HepG2 (cell line): ENCODE measurements around the gene SMPD3. TPM values are rescaled to one million over a fixed set of nuclear protein-coding genes. Genes with fewer than 3 reads are reported as not detected.

ENCODE experiments used
- DNMT3B ChIP-seq: conservative IDR thresholded peaks from 2 replicates; pipeline ENCODE4 v1.6.1; 2016; ENCODE audit warnings: missing biosample characterization, control low read depth
- GPBP1L1 ChIP-seq: sonication (generic); formaldehyde crosslinking; IDR thresholded peaks from 2 replicates; pipeline ENCODE4 v1.5.0; 2020; ENCODE audit warnings: mild to moderate bottlenecking, missing genetic modification reagents
- KDM2A ChIP-seq: sonication (generic); formaldehyde crosslinking; IDR thresholded peaks from 2 replicates; pipeline ENCODE4 v1.4.0; 2020; ENCODE audit warnings: low read depth, missing genetic modification reagents, borderline replicate concordance
- NFE2L2 ChIP-seq: fragments of 150-350 bp; IDR thresholded peaks from 2 replicates; pipeline ENCODE4 v1.6.1; 2014; ENCODE audit warnings: low read length
- PHB2 ChIP-seq: fragments of 450-650 bp; IDR thresholded peaks from 2 replicates; pipeline ENCODE4 v1.6.1; 2018; ENCODE audit not compliant: partially characterized antibody
- SMAD9 ChIP-seq: sonication (generic); formaldehyde crosslinking; IDR thresholded peaks from 2 replicates; pipeline ENCODE4 v1.5.1; 2020; ENCODE audit warnings: mild to moderate bottlenecking, missing genetic modification reagents
- TRIM22 ChIP-seq: fragments of 450-650 bp; IDR thresholded peaks from 2 replicates; pipeline ENCODE4 v1.6.1; 2017
- ZBTB1 ChIP-seq: sonication (generic); formaldehyde crosslinking; IDR thresholded peaks from 2 replicates; pipeline ENCODE4 v1.4.0; 2020; ENCODE audit warnings: missing genetic modification reagents, borderline replicate concordance
- ZKSCAN5 ChIP-seq: sonication (generic); formaldehyde crosslinking; IDR thresholded peaks from 2 replicates; pipeline ENCODE4 v1.5.1; 2020; ENCODE audit warnings: mild to moderate bottlenecking, missing genetic modification reagents
- polyA plus RNA-seq, 8 experiments: library from polyadenylated mRNA; depleted of rRNA in 3 of 8; stranded (reverse) in 7 of 8; unstranded in 1 of 8; fragments of >200 nt; fragmentation: Illumina TruSeq in 4 of 8; extraction: Trizol in 4 of 8; gene quantifications; 2 replicates each; pipeline versions ENCODE4 v1.2.1 to v1.2.3, GENCODE V29; 2011 to 2016; ENCODE audit warnings: low read depth in 4 of 8, missing spikeins in 1 of 8, mixed read lengths in 1 of 8; ENCODE audit not compliant: insufficient read depth in 1 of 8
- total RNA-seq, 5 experiments: library from RNA; depleted of rRNA; stranded (reverse); fragments of >200 nt; fragmentation: Illumina TruSeq; extraction: Trizol; gene quantifications; 2 replicates each; pipeline ENCODE4 v1.2.3, GENCODE V29; 2016; ENCODE audit warnings: low read depth in 1 of 5
- TF ChIP-seq, protein P1 (sequence below): sonication (generic); formaldehyde crosslinking; IDR thresholded peaks from 2 replicates; pipeline ENCODE4 v1.4.0; 2020; ENCODE audit warnings: missing genetic modification reagents, mild to moderate bottlenecking, borderline replicate concordance
- TF ChIP-seq, protein P2 (sequence below): sonication (generic); formaldehyde crosslinking; IDR thresholded peaks from 2 replicates; pipeline ENCODE4 v1.4.0; 2020; ENCODE audit warnings: missing genetic modification reagents, borderline replicate concordance
- TF ChIP-seq, protein P3 (sequence below): sonication (generic); formaldehyde crosslinking; IDR thresholded peaks from 2 replicates; pipeline ENCODE4 v1.8.0; 2023; ENCODE audit warnings: mild to moderate bottlenecking, missing genetic modification reagents
- TF ChIP-seq, protein P4 (sequence below): sonication (generic); formaldehyde crosslinking; IDR thresholded peaks from 2 replicates; pipeline ENCODE4 v1.5.0; 2020; ENCODE audit warnings: missing genetic modification reagents
- TF ChIP-seq, protein P5 (sequence below): sonication (generic); formaldehyde crosslinking; IDR thresholded peaks from 2 replicates; pipeline ENCODE4 v1.4.0; 2020; ENCODE audit warnings: missing genetic modification reagents, borderline replicate concordance

The SMPD3 gene
- total and polyA plus RNA-seq, 2 of the 13 experiments (the other 11 are each of a cell fraction or from before 2014, with no cell fraction given) = 0.07 to 0.32 TPM

DNA sequence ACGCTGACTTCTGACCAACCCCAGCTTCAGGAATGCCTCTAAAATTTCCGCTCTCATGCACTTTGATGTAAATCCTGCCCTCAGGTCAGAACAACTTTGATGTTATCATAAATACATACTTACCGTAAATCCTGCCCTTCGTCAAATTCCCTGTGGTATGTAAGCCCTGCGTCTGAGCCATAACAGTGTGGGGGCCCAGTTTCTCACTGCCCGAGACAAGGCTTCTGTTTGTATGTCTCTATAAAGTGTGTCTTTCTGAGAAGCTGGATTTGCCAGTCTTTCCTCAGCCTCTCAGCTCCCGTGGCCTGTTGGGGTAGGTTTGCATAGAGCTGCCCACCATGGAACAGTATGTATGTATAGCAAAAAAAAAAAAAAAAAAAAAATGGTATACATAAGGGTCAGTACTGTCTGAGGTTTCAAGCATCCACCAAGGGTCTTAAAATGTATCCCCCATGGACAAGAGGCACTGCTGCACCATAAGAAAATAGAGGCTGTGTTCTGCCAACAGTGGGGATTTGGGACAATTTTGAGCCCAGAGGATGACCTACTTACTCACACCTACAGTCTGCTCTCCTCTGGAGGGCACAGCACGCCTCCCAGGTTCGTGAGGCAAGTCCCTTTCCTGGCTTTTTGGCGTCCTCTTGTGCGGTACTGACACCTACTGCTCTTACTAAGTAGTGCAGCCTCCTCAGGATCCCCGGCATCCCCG, 120.0 kb downstream of the SMPD3 start (continued):
- TF ChIP-seq, protein P1, sequence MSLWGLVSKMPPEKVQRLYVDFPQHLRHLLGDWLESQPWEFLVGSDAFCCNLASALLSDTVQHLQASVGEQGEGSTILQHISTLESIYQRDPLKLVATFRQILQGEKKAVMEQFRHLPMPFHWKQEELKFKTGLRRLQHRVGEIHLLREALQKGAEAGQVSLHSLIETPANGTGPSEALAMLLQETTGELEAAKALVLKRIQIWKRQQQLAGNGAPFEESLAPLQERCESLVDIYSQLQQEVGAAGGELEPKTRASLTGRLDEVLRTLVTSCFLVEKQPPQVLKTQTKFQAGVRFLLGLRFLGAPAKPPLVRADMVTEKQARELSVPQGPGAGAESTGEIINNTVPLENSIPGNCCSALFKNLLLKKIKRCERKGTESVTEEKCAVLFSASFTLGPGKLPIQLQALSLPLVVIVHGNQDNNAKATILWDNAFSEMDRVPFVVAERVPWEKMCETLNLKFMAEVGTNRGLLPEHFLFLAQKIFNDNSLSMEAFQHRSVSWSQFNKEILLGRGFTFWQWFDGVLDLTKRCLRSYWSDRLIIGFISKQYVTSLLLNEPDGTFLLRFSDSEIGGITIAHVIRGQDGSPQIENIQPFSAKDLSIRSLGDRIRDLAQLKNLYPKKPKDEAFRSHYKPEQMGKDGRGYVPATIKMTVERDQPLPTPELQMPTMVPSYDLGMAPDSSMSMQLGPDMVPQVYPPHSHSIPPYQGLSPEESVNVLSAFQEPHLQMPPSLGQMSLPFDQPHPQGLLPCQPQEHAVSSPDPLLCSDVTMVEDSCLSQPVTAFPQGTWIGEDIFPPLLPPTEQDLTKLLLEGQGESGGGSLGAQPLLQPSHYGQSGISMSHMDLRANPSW (CRISPR knock-in tag) = no peak
- TF ChIP-seq, protein P2, sequence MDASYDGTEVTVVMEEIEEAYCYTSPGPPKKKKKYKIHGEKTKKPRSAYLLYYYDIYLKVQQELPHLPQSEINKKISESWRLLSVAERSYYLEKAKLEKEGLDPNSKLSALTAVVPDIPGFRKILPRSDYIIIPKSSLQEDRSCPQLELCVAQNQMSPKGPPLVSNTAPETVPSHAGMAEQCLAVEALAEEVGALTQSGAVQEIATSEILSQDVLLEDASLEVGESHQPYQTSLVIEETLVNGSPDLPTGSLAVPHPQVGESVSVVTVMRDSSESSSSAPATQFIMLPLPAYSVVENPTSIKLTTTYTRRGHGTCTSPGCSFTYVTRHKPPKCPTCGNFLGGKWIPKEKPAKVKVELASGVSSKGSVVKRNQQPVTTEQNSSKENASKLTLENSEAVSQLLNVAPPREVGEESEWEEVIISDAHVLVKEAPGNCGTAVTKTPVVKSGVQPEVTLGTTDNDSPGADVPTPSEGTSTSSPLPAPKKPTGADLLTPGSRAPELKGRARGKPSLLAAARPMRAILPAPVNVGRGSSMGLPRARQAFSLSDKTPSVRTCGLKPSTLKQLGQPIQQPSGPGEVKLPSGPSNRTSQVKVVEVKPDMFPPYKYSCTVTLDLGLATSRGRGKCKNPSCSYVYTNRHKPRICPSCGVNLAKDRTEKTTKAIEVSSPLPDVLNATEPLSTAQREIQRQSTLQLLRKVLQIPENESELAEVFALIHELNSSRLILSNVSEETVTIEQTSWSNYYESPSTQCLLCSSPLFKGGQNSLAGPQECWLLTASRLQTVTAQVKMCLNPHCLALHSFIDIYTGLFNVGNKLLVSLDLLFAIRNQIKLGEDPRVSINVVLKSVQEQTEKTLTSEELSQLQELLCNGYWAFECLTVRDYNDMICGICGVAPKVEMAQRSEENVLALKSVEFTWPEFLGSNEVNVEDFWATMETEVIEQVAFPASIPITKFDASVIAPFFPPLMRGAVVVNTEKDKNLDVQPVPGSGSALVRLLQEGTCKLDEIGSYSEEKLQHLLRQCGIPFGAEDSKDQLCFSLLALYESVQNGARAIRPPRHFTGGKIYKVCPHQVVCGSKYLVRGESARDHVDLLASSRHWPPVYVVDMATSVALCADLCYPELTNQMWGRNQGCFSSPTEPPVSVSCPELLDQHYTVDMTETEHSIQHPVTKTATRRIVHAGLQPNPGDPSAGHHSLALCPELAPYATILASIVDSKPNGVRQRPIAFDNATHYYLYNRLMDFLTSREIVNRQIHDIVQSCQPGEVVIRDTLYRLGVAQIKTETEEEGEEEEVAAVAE = no peak; the same call in 1 of the 2 replicates
- TF ChIP-seq, protein P3, sequence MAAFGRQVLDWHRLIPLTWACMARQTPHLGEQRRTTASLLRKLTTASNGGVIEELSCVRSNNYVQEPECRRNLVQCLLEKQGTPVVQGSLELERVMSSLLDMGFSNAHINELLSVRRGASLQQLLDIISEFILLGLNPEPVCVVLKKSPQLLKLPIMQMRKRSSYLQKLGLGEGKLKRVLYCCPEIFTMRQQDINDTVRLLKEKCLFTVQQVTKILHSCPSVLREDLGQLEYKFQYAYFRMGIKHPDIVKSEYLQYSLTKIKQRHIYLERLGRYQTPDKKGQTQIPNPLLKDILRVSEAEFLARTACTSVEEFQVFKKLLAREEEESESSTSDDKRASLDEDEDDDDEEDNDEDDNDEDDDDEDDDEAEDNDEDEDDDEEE (CRISPR knock-in tag) = peak; percentile 57; the same call in 1 of the 2 replicates
- TF ChIP-seq PHB2 (no peak), DNMT3B (no peak; the same call in 1 of the 2 replicates), KDM2A (CRISPR knock-in tag) (peak; percentile 74; the same call in 1 of the 2 replicates), GPBP1L1 (CRISPR knock-in tag) (no peak), TRIM22 (no peak), ZKSCAN5 (no peak), SMAD9 (CRISPR knock-in tag) (no peak), ZBTB1 (no peak), NFE2L2 (no peak)
- TF ChIP-seq, protein P4, sequence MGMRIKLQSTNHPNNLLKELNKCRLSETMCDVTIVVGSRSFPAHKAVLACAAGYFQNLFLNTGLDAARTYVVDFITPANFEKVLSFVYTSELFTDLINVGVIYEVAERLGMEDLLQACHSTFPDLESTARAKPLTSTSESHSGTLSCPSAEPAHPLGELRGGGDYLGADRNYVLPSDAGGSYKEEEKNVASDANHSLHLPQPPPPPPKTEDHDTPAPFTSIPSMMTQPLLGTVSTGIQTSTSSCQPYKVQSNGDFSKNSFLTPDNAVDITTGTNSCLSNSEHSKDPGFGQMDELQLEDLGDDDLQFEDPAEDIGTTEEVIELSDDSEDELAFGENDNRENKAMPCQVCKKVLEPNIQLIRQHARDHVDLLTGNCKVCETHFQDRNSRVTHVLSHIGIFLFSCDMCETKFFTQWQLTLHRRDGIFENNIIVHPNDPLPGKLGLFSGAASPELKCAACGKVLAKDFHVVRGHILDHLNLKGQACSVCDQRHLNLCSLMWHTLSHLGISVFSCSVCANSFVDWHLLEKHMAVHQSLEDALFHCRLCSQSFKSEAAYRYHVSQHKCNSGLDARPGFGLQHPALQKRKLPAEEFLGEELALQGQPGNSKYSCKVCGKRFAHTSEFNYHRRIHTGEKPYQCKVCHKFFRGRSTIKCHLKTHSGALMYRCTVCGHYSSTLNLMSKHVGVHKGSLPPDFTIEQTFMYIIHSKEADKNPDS (CRISPR knock-in tag) = no peak
- TF ChIP-seq, protein P5, sequence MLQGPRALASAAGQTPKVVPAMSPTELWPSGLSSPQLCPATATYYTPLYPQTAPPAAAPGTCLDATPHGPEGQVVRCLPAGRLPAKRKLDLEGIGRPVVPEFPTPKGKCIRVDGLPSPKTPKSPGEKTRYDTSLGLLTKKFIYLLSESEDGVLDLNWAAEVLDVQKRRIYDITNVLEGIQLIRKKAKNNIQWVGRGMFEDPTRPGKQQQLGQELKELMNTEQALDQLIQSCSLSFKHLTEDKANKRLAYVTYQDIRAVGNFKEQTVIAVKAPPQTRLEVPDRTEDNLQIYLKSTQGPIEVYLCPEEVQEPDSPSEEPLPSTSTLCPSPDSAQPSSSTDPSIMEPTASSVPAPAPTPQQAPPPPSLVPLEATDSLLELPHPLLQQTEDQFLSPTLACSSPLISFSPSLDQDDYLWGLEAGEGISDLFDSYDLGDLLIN (CRISPR knock-in tag) = no peak
